Upper lobe of left lung (tissue), 6 donors: ENCODE results near the gene EPHA2. TPM values are rescaled to one million over a fixed set of nuclear protein-coding genes. Genes with fewer than 3 reads are reported as not detected.
A peak's percentile ranks its signal among the peaks of the same experiment; 100 is the strongest.

Experiments used
- ATAC-seq, 2 donors: fragments of 200-7000 bp; cut with Tn5 transposase; one replicate each; pipeline ENCODE4 v1.9.1; 2022; ENCODE audit warnings: mild to moderate bottlenecking in 2 of 2, moderate library complexity in 2 of 2; ENCODE audit not compliant: low FRiP score in 2 of 2
- DNase-seq, 2 donors: peaks; one replicate each; pipeline ENCODE4 v3.0.0-alpha.2; 2019 to 2020
- H3K27ac ChIP-seq, 4 donors: fragments of 200-600 bp; sonication (generic); one replicate each; pipeline ENCODE4 v1.5.1; 2016 to 2019
- H3K27me3 ChIP-seq, 4 donors: fragments of 200-600 bp; sonication (generic); one replicate each; pipeline ENCODE4 v1.5.1; 2017 to 2019
- H3K36me3 ChIP-seq, 4 donors: fragments of 200-600 bp; sonication (generic); one replicate each; pipeline ENCODE4 v1.5.1; 2016 to 2019
- H3K4me1 ChIP-seq, 4 donors: fragments of 200-600 bp; sonication (generic); one replicate each; pipeline ENCODE4 v1.5.1; 2018 to 2019
- H3K4me3 ChIP-seq, 4 donors: fragments of 200-600 bp; sonication (generic); one replicate each; pipeline ENCODE4 v1.5.1; 2017 to 2019; ENCODE audit warnings: mild to moderate bottlenecking in 2 of 4, moderate library complexity in 1 of 4
- H3K9me3 ChIP-seq, 4 donors: fragments of 200-600 bp; sonication (generic); one replicate each; pipeline ENCODE4 v1.5.1; 2018 to 2019
- EP300 ChIP-seq, 4 donors: sonication (generic); formaldehyde crosslinking; IDR thresholded peaks; one replicate each; pipeline ENCODE4 v1.5.1; 2017; ENCODE audit warnings: antibody characterized with exemption in 4 of 4, control low read depth in 2 of 4
- POLR2A ChIP-seq, 4 donors: fragments of 450-650 bp; IDR thresholded peaks; one replicate each; pipeline ENCODE4 v1.5.1; 2016 to 2017; ENCODE audit warnings: antibody characterized with exemption in 4 of 4, mild to moderate bottlenecking in 2 of 4
- POLR2AphosphoS5 ChIP-seq, 2 donors: sonication (generic); formaldehyde crosslinking; IDR thresholded peaks; one replicate each; pipeline ENCODE4 v1.5.1; 2017; ENCODE audit warnings: antibody characterized with exemption in 2 of 2
- WGBS, 2 donors: methylation state at CpG; one replicate each; pipeline ENCODE4 v1.1.5; 2017 to 2018; 5-methylcytosine and 5-hydroxymethylcytosine counted together
- total RNA-seq, 6 donors: library from RNA; depleted of rRNA in 4 of 6; stranded (reverse); fragments of >200 nt in 4 of 6; gene quantifications; one replicate each; pipeline versions ENCODE4 v1.1.0 to v1.2.1, GENCODE V29; 2016 to 2021
- TF ChIP-seq, protein P1 (sequence below), 6 experiments: fragments of 450-650 bp in 4 of 6; fragments of 200-600 bp in 2 of 6; sonication (generic) in 2 of 6; IDR thresholded peaks; one replicate each; pipeline ENCODE4 v1.5.1; 2016 to 2019; ENCODE audit warnings: antibody characterized with exemption in 6 of 6
- donor health status: DM: no; HTN: no; CAD: no; lungs with moderate emphysema.
- donor health status: DM: no; HTN: yes; CAD: no; lungs with severe emphysema.

EPHA2 gene
- total RNA-seq, 6 donors from 2014 or later = 21.0 to 66.3 (median 38.7) TPM

DNA sequence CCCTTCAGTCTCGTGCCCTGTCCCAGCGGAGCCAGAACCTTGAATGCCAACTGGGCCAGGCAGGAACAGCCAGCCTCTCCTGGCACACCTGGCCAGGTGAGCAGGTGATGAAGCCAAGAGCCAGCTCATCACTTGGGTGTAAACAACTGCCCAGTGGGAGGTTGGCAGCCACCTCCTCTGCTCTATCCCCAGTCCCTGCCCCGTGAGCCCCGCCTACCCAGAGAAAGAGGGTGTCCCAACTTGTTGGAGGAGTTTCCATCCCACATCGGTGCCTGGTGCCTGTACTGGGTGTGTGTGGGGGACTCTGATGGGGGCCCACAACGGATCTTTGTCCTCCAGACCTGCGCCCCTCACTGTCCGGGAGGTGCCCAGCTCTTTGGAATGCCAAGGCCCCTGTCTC, 64.6 kb downstream of the EPHA2 start:
- no peak overlapping the region for H3K27ac ChIP-seq
- peaks cover 0 to 8% (median 3%) of the 10 kb centered on the region in 4 donors for H3K4me1 ChIP-seq
- no peaks in the 10 kb centered on the region for H3K27me3 ChIP-seq
- H3K9me3 ChIP-seq = no peaks in the 10 kb centered on the region
- no peaks in the 10 kb centered on the region for H3K36me3 ChIP-seq
- H3K4me3 ChIP-seq = no peak overlapping the region
- no peak for TF ChIP-seq POLR2AphosphoS5 (IDR thresholded peaks at IDR 0.05)
- TF ChIP-seq, protein P1, sequence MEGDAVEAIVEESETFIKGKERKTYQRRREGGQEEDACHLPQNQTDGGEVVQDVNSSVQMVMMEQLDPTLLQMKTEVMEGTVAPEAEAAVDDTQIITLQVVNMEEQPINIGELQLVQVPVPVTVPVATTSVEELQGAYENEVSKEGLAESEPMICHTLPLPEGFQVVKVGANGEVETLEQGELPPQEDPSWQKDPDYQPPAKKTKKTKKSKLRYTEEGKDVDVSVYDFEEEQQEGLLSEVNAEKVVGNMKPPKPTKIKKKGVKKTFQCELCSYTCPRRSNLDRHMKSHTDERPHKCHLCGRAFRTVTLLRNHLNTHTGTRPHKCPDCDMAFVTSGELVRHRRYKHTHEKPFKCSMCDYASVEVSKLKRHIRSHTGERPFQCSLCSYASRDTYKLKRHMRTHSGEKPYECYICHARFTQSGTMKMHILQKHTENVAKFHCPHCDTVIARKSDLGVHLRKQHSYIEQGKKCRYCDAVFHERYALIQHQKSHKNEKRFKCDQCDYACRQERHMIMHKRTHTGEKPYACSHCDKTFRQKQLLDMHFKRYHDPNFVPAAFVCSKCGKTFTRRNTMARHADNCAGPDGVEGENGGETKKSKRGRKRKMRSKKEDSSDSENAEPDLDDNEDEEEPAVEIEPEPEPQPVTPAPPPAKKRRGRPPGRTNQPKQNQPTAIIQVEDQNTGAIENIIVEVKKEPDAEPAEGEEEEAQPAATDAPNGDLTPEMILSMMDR (IDR thresholded peaks at IDR 0.05) = no peak
- no peak for TF ChIP-seq EP300 (IDR thresholded peaks at IDR 0.05)
- TF ChIP-seq POLR2A (IDR thresholded peaks at IDR 0.05) = no peak
- ATAC-seq (no peak), DNase-seq (peak in 1 of 2 donors; percentile 13)
- WGBS, 2 donors = 78 to 92% methylated on average over 2 to 8 of the region's 8 CpGs

DNA sequence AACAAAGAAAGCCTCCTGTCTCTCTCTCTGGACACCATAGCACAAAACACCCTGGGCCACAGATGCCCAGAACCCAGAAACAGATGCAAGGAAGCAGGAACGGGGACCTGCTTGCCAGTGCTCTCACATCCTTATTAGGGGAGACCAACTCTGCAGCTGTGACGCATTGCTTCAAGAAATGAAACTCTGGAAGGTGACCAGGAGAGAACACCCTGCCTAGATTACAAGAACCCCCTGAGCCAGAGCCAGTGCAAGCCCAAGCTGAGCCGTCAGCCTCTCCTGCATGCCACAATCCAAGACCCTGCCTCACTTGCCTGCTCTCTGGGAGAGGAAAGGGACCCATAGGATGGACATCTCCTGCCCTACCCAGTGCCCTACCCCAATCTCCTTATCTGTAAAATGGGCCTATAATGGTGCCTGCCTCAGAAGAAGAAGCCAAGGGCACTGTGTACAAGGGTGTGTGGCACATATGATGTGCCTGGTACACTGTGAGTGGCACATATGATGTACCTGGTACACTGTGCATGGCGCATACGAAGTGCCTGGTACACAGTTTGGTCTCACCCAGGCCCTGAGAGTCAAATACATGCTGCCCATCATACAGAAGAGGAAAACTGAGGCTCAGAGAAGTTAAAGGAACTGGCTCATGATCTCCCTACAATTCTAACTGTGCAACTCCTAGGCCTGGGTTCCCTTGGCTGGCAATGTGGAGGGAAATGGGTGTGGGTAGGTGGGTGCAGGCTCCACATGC, 65.6 kb downstream of the EPHA2 start:
- Histone ChIP-seq H3K27ac (no peak overlapping the region), H3K36me3 (no peaks in the 10 kb centered on the region), H3K4me3 (no peak overlapping the region), H3K4me1 (peaks cover 0 to 8% (median 3%) of the 10 kb centered on the region in 4 donors), H3K9me3 (no peaks in the 10 kb centered on the region), H3K27me3 (no peaks in the 10 kb centered on the region)
- no peak for ATAC-seq
- WGBS, 2 donors = 79 to 85% methylated on average over 4 to 5 of the region's 5 CpGs
- no peak for DNase-seq
- TF ChIP-seq EP300 (IDR thresholded peaks at IDR 0.05) = no peak
- TF ChIP-seq POLR2A (IDR thresholded peaks at IDR 0.05) = no peak
- TF ChIP-seq POLR2AphosphoS5 (IDR thresholded peaks at IDR 0.05) = no peak
- TF ChIP-seq, protein P1 (IDR thresholded peaks at IDR 0.05) = no peak

DNA sequence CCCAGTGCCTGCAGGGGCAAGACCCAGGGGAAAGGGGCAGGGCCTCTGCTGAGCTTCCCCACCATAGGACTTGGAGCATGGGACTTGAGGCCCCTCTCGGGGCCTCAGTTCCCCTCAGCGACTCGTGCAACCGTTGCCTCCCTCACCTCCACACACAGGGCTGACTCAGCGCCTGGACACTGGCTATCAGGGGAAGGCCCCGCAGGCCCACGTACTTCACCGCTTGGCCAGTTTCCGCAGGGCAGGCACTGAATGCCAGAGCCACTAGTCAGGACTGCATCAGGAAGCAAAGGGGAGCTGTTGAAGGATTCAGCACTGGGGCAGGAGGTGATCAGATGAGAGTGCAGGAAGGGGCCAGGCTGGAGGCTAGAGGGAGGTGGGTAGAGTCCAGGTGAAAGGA, 66.9 kb downstream of the EPHA2 start:
- Histone ChIP-seq H3K27me3 (no peaks in the 10 kb centered on the region), H3K36me3 (no peaks in the 10 kb centered on the region), H3K9me3 (no peaks in the 10 kb centered on the region), H3K27ac (no peak overlapping the region), H3K4me3 (no peak overlapping the region), H3K4me1 (peaks cover 0 to 8% (median 3%) of the 10 kb centered on the region in 4 donors)
- peak in 1 of 2 donors; percentile 45 for DNase-seq
- no peak for ATAC-seq
- WGBS, 2 donors = 69 to 94% methylated on average over 5 to 9 of the region's 9 CpGs
- no peak for TF ChIP-seq EP300 (IDR thresholded peaks at IDR 0.05)
- no peak for TF ChIP-seq POLR2A (IDR thresholded peaks at IDR 0.05)
- TF ChIP-seq, protein P1 (IDR thresholded peaks at IDR 0.05) = no peak

DNA sequence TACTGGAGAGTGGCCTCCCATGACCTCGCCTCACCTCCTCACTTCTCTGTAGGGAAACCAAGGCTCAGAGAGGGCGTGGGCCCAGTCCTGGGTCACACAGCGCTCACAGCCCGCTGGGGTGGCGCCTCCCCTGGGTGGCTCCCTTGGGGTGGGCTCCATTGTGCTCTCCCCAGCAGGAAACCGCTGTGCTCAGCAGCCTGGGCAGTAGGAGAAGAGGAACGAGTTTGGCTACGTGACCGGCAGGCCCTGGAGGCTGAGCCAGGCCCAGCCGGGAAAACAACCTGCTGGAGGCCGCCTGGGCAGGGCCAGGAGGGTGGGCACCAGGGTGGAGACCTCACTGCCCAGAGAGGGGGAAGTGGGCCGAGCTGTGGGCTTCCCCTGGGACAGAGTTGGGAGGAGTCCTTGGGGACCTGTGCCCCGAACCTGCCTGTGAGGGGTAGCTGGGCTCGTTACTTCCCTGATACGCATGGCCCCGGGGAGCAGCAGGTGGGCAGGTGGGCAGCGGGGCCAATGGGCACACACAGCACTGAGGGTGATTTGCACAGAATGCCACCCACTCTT, 67.4 kb downstream of the EPHA2 start:
- Histone ChIP-seq H3K4me3 (no peak overlapping the region), H3K27ac (peak overlapping the region in 1 of 4 donors; percentile 26), H3K36me3 (no peaks in the 10 kb centered on the region), H3K27me3 (no peaks in the 10 kb centered on the region), H3K4me1 (peaks cover 0 to 8% (median 3%) of the 10 kb centered on the region in 4 donors), H3K9me3 (no peaks in the 10 kb centered on the region)
- WGBS, 2 donors = 81 to 86% methylated on average over 11 to 16 of the region's 17 CpGs
- ATAC-seq (peak in 1 of 2 donors; percentile 16), DNase-seq (peak in 1 of 2 donors; percentile 70)
- TF ChIP-seq POLR2AphosphoS5 (IDR thresholded peaks at IDR 0.05) (no peak), EP300 (IDR thresholded peaks at IDR 0.05) (no peak), POLR2A (IDR thresholded peaks at IDR 0.05) (no peak)
- TF ChIP-seq, protein P1 (IDR thresholded peaks at IDR 0.05) = no peak
